Tibial artery (tissue), 4 donors: ENCODE measurements around the gene ZMYND12.

ENCODE experiments used
- DNase-seq, 2 donors: peaks; one replicate each; pipeline ENCODE4 v3.0.0-alpha.2; 2019
- H3K27ac ChIP-seq, 2 donors: fragments of 200-600 bp; sonication (generic) in 1 of 2; 1 replicate in 1 of 2; 2 replicates in 1 of 2; pipeline ENCODE4 v1.5.1; 2018 to 2019; ENCODE audit warnings: mild to moderate bottlenecking in 1 of 2
- H3K27me3 ChIP-seq, 2 donors: fragments of 200-600 bp; sonication (generic) in 1 of 2; one replicate each; pipeline versions ENCODE4 v1.5.1 to v1.6.0; 2016 to 2019
- H3K36me3 ChIP-seq, 3 donors: fragments of 200-600 bp; sonication (generic) in 2 of 3; one replicate each; pipeline ENCODE4 v1.5.1; 2016 to 2019; ENCODE audit warnings: mild to moderate bottlenecking in 2 of 3
- H3K4me1 ChIP-seq, 4 donors: fragments of 200-600 bp; sonication (generic) in 2 of 4; 1 replicate in 3 of 4; 2 replicates in 1 of 4; pipeline ENCODE4 v1.5.1; 2016 to 2019
- H3K4me3 ChIP-seq, 2 donors: fragments of 200-600 bp; sonication (generic) in 1 of 2; 1 replicate in 1 of 2; 2 replicates in 1 of 2; pipeline ENCODE4 v1.5.1; 2018 to 2019; ENCODE audit warnings: mild to moderate bottlenecking in 2 of 2
- H3K9me3 ChIP-seq, 3 donors: fragments of 200-600 bp; sonication (generic) in 1 of 3; one replicate each; pipeline ENCODE4 v1.5.1; 2016 to 2019
- intact Hi-C: fragments of 100-400 bp; cut with DNase I; formaldehyde crosslinking; loops from one replicate; pipeline ENCODE4 v1.15.0; 2023; ENCODE audit warnings: low total_unique reads
- TF ChIP-seq, protein P1 (sequence below), 2 experiments: fragments of 200-600 bp in 1 of 2; fragments of 450-650 bp in 1 of 2; IDR thresholded peaks; one replicate each; pipeline ENCODE4 v1.5.1; 2017 to 2019; ENCODE audit warnings: antibody characterized with exemption in 2 of 2, mild to moderate bottlenecking in 1 of 2, moderate library complexity in 1 of 2

The ZMYND12 gene

DNA sequence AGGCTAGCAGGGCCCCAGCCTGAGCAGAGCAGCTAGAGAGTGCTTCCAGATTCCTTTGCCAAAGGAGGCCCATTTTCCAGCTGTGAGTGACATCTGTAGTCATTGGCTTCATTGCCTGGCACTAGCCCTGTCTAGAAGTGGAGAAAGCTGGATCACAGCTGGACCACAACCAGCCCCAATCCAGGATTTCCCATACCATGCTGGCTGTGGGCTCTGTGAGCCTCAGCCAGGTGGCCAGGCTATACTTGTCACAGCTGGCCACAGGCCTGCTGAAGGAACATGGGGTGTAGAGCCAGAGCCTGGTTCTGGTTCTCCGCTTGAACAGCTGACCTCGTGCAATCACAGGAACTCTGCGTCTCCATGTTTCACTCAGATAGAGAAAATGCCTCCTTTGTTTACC is 38.7 kb downstream of the ZMYND12 start:
- Histone ChIP-seq H3K36me3 (no peaks in the 10 kb centered on the region), H3K4me3 (no peak overlapping the region), H3K4me1 (no peaks in the 10 kb centered on the region), H3K27me3 (peaks cover 0 to 23% of the 10 kb centered on the region in 2 donors), H3K9me3 (no peaks in the 10 kb centered on the region), H3K27ac (no peak overlapping the region)
- intact Hi-C loops, result no loop called here
- DNase-seq, result no peak
- TF ChIP-seq, protein P1, sequence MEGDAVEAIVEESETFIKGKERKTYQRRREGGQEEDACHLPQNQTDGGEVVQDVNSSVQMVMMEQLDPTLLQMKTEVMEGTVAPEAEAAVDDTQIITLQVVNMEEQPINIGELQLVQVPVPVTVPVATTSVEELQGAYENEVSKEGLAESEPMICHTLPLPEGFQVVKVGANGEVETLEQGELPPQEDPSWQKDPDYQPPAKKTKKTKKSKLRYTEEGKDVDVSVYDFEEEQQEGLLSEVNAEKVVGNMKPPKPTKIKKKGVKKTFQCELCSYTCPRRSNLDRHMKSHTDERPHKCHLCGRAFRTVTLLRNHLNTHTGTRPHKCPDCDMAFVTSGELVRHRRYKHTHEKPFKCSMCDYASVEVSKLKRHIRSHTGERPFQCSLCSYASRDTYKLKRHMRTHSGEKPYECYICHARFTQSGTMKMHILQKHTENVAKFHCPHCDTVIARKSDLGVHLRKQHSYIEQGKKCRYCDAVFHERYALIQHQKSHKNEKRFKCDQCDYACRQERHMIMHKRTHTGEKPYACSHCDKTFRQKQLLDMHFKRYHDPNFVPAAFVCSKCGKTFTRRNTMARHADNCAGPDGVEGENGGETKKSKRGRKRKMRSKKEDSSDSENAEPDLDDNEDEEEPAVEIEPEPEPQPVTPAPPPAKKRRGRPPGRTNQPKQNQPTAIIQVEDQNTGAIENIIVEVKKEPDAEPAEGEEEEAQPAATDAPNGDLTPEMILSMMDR (IDR thresholded peaks at IDR 0.05), result no peak

DNA sequence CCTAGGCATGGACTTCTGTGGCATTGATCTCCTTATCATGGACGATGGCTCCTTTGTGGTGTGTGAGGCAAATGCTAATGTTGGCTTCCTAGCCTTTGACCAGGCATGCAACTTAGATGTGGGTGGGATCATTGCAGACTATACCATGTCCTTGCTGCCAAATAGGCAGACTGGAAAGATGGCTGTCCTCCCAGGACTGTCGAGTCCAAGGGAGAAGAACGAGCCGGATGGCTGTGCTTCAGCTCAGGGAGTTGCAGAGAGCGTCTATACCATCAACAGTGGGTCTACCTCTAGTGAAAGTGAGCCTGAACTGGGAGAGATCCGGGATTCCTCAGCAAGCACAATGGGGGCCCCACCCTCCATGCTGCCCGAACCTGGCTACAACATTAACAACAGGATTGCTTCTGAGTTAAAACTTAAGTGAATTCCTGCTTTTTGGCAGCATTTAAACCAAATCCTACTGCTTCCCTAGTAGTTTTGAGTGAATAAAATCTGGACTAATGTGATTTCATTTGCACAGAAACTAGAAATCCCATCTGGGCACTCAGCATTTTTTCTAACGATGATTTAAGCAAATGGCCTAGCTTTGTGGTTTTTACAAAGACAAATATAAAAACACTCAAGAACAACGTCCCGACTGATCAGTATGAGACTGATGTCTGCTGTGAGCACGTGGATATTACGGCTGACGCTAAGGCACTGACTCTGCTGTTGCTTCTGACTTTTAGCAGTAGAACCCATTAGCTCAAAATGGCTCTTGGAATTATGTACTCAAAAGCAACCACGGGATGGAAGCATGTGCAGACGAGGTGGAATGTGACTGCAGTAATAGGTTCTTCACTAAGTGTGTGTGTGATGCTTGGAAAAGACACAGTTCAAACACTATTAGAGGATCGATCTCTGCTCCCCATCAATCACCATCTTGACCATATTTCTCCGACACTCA is 41.0 kb downstream of the ZMYND12 start:
- peaks cover 0 to 9% of the 10 kb centered on the region in 2 donors for H3K27me3 ChIP-seq
- no peak overlapping the region for H3K4me3 ChIP-seq
- intact Hi-C loops, result loop anchor here (5.0 kb wide), 1 partner anchor 77 kb away; no protein-coding TSS in a partner anchor
- TF ChIP-seq, protein P1 (IDR thresholded peaks at IDR 0.05), result no peak
- no peak for DNase-seq
- no peaks in the 10 kb centered on the region for H3K4me1 ChIP-seq
- no peak overlapping the region for H3K27ac ChIP-seq
- H3K9me3 ChIP-seq, result no peaks in the 10 kb centered on the region
- no peaks in the 10 kb centered on the region for H3K36me3 ChIP-seq

DNA sequence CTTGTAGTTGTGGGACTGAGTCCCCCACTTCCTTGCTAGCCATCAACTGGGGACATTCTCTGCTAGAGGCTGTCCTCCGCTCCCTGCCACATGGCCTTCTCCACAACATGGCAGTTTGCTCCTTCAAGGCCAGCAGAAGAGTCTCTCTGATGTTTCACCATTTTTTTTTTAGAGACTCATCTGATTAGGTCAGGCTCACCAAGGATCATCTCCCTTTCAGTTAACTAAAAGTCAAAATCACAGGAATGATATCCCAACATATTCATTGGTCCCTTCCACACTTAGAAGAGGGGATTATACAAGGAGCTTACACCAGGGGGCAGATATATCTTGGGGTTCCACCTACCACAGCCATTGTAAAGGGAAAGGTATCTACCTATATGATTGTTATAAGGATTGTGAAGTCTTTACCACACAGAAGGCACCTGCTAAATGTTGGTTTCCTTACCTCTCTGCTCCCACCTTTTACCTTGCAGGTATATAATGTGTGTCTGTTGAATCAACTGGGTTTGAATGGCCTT is 51.9 kb downstream of the ZMYND12 start:
- TF ChIP-seq, protein P1 (IDR thresholded peaks at IDR 0.05), result no peak
- no peaks in the 10 kb centered on the region for H3K4me1 ChIP-seq
- H3K9me3 ChIP-seq, result no peaks in the 10 kb centered on the region
- intact Hi-C loops, result no loop called here
- no peak overlapping the region for H3K27ac ChIP-seq
- DNase-seq, result no peak
- no peak overlapping the region for H3K4me3 ChIP-seq
- no peaks in the 10 kb centered on the region for H3K36me3 ChIP-seq
- H3K27me3 ChIP-seq, result peaks cover 0 to 2% of the 10 kb centered on the region in 2 donors

DNA sequence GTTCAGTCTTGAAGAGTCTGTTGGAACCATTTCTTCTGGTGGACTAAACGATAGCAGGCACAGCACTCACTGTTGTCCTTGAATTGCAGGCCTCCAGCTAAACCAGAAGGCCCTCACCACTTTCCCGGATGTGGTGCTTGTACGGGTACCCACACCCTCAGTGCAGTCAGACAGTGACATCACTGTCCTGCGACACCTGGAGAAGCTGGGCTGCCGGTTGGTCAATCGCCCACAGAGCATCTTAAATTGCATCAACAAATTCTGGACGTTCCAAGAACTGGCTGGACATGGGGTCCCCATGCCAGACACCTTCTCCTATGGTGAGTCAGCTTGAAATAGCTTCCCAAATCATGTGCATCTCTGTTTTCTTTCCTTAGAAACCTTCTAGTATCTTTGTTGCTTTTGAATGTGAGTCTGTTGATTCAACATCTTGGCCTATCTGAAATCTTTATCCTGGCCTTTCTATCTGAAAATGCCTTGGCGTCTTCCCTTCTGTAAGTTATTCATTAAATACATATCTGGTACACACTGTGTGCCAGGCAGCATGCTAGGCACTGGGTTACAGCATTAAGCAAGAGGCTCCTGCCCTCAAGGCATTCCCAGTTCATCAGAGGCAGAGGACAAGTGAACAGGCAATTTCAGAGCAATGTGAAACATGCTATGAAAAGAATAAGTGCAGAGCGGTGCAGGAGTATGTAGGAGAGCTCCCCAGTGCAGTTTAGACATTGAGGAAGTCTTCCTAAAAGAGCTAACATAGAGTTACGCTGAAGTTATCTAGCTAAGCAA is 56.3 kb downstream of the ZMYND12 start:
- no peak for DNase-seq
- H3K9me3 ChIP-seq, result no peaks in the 10 kb centered on the region
- H3K4me1 ChIP-seq, result no peaks in the 10 kb centered on the region
- intact Hi-C loops, result no loop called here
- H3K4me3 ChIP-seq, result no peak overlapping the region
- H3K27ac ChIP-seq, result no peak overlapping the region
- H3K36me3 ChIP-seq, result no peaks in the 10 kb centered on the region
- no peaks in the 10 kb centered on the region for H3K27me3 ChIP-seq
- TF ChIP-seq, protein P1 (IDR thresholded peaks at IDR 0.05), result no peak

DNA sequence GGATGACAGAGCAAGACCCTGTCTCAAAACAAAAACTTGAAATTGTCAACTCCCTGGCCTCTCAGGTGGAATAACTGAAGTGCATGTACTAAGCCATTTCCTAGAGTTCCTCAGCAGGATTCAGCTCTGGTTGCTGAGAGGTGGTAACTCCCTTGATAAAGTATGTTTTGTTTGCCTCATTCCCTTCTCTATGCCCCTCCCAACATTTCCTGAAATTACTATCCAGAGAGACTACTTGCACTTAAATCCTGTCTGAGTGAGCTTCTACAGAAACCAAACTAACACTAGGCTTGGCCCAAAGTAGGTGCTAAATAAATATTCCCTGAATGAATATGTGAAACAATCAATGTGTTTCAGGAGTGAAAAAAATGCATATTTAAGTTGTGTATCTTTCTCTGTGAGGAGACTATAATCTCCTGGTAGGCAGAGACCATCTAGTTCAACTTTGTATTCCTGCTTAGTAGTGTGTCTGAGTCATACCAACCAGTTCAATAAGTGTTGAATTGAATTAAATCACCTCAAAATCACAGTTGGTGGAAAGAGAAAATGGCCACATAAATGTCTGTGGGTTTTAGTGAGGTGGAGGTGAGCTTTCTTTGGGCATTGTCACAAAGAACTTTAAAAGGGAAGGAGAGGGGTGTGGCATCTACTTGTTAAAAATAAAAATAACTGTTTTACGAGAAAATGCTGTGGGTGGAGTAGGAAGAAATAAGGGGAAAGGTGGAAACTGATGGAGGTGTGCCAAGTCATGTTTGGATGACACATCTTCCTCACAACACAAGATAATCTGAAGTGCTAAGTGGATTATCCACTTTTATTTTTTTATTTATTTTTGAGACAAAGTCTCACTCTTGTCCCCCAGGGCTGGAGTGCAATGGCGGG is 62.6 kb downstream of the ZMYND12 start:
- DNase-seq, result no peak
- intact Hi-C loops, result no loop called here
- H3K4me3 ChIP-seq, result no peak overlapping the region
- TF ChIP-seq, protein P1 (IDR thresholded peaks at IDR 0.05), result no peak
- no peaks in the 10 kb centered on the region for H3K36me3 ChIP-seq
- no peak overlapping the region for H3K27ac ChIP-seq
- no peaks in the 10 kb centered on the region for H3K4me1 ChIP-seq
- no peaks in the 10 kb centered on the region for H3K27me3 ChIP-seq
- H3K9me3 ChIP-seq, result no peaks in the 10 kb centered on the region
